Measurements from ENCODE around the gene TMEM150A. TPM values are rescaled to one million over a fixed set of nuclear protein-coding genes. Genes with fewer than 3 reads are reported as not detected.

The TMEM150A gene
- total and polyA plus RNA-seq, 2 donors from 2014 or later: 23.1 to 61.2 TPM

Other genes starting within 250 kb of the TMEM150A start
- 53.9 TPM for gene RETSAT, start 248.2 kb downstream of the TMEM150A start, total RNA-seq
- 42.9 TPM for gene RETSAT, start 248.2 kb downstream of the TMEM150A start, polyA plus RNA-seq (ENCODE audit: insufficient read depth, low read depth, low replicate concordance)
- gene ELMOD3, start 247.9 kb downstream of the TMEM150A start, total RNA-seq: 15.3 TPM
- 17.0 TPM for gene ELMOD3, start 247.9 kb downstream of the TMEM150A start, polyA plus RNA-seq (ENCODE audit: insufficient read depth, low read depth, low replicate concordance)
- 377 TPM for gene CAPG, start 192.3 kb downstream of the TMEM150A start, total RNA-seq
- gene CAPG, start 192.3 kb downstream of the TMEM150A start, polyA plus RNA-seq (ENCODE audit: insufficient read depth, low read depth, low replicate concordance): 361 TPM
- gene SH2D6, start 184.0 kb downstream of the TMEM150A start, total RNA-seq: 0.98 TPM
- gene SH2D6, start 184.0 kb downstream of the TMEM150A start, polyA plus RNA-seq (ENCODE audit: insufficient read depth, low read depth, low replicate concordance): 3.2 TPM
- gene MAT2A, start 63.5 kb downstream of the TMEM150A start, total RNA-seq: 300 TPM
- gene MAT2A, start 63.5 kb downstream of the TMEM150A start, polyA plus RNA-seq (ENCODE audit: insufficient read depth, low read depth, low replicate concordance): 155 TPM
- 50.7 TPM for gene GGCX, start 41.2 kb downstream of the TMEM150A start, total RNA-seq
- 27.8 TPM for gene GGCX, start 41.2 kb downstream of the TMEM150A start, polyA plus RNA-seq (ENCODE audit: insufficient read depth, low read depth, low replicate concordance)
- 196 TPM for gene VAMP8, start 25.1 kb downstream of the TMEM150A start, total RNA-seq
- 604 TPM for gene VAMP8, start 25.1 kb downstream of the TMEM150A start, polyA plus RNA-seq (ENCODE audit: insufficient read depth, low read depth, low replicate concordance)
- 46.0 TPM for gene VAMP5, start 18.3 kb downstream of the TMEM150A start, total RNA-seq
- 145 TPM for gene VAMP5, start 18.3 kb downstream of the TMEM150A start, polyA plus RNA-seq (ENCODE audit: insufficient read depth, low read depth, low replicate concordance)
- gene RNF181, start 7.0 kb downstream of the TMEM150A start, total RNA-seq: 89.9 TPM
- gene RNF181, start 7.0 kb downstream of the TMEM150A start, polyA plus RNA-seq (ENCODE audit: insufficient read depth, low read depth, low replicate concordance): 407 TPM
- gene C2orf68, start 9.4 kb upstream of the TMEM150A start, total RNA-seq: 34.5 TPM
- gene C2orf68, start 9.4 kb upstream of the TMEM150A start, polyA plus RNA-seq (ENCODE audit: insufficient read depth, low read depth, low replicate concordance): 37.6 TPM
- 36.4 TPM for gene USP39, start 13.5 kb upstream of the TMEM150A start, total RNA-seq
- 35.5 TPM for gene USP39, start 13.5 kb upstream of the TMEM150A start, polyA plus RNA-seq (ENCODE audit: insufficient read depth, low read depth, low replicate concordance)
- gene SFTPB, start 65.5 kb upstream of the TMEM150A start, total RNA-seq: 1.3 TPM
- 0.92 TPM for gene SFTPB, start 65.5 kb upstream of the TMEM150A start, polyA plus RNA-seq (ENCODE audit: insufficient read depth, low read depth, low replicate concordance)
- 5.5 TPM for gene GNLY, start 91.7 kb upstream of the TMEM150A start, total RNA-seq
- gene GNLY, start 91.7 kb upstream of the TMEM150A start, polyA plus RNA-seq (ENCODE audit: insufficient read depth, low read depth, low replicate concordance): 8.1 TPM
- gene ATOH8, start 151.3 kb upstream of the TMEM150A start, total RNA-seq: 11.2 TPM
- gene ATOH8, start 151.3 kb upstream of the TMEM150A start, polyA plus RNA-seq (ENCODE audit: insufficient read depth, low read depth, low replicate concordance): 18.6 TPM